CD4-positive, alpha-beta T cell treated with Interferon gamma for 1 hour (primary cell): ENCODE measurements around the gene IL37.
"Not testable (repeated sequence)": the region's sequence is repeated elsewhere in the genome, so short reads cannot be mapped to it uniquely, and the experiment has no call there.

Source experiments
- DNase-seq: peaks from one replicate; pipeline ENCODE4 v3.0.0-alpha.2; 2020

Gene IL37

DNA sequence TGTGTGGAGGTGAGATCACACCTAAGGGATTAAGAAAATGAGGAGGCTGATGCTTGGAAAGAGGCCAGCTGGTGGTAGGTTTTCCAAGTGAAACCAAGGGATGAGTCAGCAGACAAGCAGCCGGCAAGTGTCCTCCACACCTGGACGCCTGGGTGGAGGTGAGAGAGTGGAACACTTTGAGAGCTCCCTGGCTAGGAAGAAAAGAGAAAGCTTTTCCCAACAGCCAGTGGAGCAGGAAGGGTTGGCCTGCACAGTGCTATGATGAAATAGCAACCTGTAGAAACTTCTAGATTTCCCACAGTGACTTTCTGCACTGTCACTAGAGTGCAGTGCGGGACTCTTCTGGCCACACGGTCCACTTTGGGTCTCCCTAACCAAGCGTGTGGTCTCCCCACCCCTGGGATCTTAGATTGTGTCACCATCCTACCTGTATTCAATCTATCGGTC, 19.6 kb upstream of the IL37 start:
- no peak for DNase-seq

- DNase-seq: no peak
Measured at GRCh38 chr2:112893752-112894151, 17.2 kb upstream of the IL37 start.

- no peak for DNase-seq
Measured at GRCh38 chr2:112896909-112897623, 13.9 kb upstream of the IL37 start.

- no peak for DNase-seq
Measured at GRCh38 chr2:112897624-112897978, 13.4 kb upstream of the IL37 start.

GRCh38 chr2:112901431-112902065, 9.4 kb upstream of the IL37 start:
- not testable (repeated sequence) for DNase-seq

DNA sequence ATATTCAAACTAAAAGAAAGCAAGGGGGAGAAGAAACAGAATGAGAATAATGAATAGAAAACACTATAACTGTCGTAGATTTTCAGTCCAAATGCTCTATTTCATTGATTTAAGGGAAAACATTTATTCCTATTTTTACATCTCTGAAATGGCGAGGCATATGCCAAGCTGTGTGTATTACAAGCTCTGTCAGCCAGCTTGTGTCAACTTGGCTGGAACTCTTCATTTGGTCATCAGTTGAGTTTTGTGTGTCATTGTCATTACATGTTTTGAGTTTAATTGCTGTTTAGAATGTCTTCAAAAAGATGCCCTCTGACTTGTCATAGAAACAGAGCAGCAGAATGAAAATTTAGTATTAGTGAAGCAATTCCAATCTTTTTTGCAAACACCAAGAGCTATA, 8.1 kb upstream of the IL37 start:
- DNase-seq: no peak

DNA sequence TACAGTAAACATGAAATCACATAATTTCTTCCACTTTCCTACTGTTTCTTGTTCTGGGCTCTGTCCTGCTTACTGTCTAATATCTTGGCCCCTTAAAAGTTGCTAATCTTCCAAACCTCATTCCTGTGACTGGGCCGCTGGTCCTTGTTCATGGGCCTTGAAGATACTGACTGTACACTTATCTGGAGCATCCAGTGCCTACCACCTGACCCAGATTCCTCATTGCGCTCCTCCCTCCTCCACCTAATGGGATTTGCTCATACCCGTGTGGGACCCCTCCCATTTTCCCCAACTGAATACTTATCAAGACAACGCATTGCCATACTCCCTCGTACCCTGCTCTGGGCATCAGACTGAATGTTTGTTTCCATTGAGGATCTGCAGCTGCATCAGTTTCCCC, 6.1 kb upstream of the IL37 start:
- DNase-seq: no peak

DNA sequence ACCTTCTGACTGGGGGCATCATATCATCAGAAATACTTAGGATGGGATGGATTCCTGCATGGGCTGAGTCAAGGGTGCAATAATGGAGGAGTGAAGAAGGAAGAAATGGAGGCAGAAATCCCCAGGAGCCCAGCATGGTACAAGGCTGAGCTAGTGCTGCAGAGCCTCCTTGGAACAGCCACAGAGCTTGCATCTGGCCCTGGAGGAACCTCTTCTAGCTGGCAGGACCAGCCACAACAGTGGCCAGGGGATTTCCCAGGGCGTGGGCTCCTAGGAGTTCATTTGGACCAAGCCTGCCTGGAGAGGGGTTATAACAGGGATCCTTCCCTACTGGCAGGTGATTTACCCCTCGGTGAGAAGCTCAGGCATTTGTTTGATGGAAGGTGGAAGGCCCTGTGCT, 4.7 kb upstream of the IL37 start:
- DNase-seq: no peak

- no peak for DNase-seq
Measured at GRCh38 chr2:112907001-112907949, 3.7 kb upstream of the IL37 start.

DNA sequence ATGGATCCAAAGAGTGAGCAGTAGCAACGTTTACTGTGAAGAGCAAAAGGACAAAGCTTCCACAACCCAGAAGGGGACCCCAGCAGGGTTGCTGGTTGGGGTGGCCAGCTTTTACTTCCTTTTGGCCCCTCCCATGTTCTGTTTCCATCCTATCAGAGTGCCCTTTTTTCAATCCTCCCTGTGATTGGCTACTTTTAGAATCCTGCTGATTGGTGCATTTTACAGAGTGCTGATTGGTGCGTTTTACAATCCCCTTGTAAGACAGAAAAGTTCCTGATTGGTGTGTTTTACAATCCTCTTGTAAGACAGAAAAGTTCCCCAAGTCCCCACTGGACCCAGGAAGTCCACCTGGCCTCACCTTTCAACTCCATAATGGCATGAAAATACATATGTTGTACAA, 2.4 kb upstream of the IL37 start:
- DNase-seq: not testable (repeated sequence)

- no peak for DNase-seq
Measured at GRCh38 chr2:112910219-112910618, 746 bp upstream of the IL37 start.

DNA sequence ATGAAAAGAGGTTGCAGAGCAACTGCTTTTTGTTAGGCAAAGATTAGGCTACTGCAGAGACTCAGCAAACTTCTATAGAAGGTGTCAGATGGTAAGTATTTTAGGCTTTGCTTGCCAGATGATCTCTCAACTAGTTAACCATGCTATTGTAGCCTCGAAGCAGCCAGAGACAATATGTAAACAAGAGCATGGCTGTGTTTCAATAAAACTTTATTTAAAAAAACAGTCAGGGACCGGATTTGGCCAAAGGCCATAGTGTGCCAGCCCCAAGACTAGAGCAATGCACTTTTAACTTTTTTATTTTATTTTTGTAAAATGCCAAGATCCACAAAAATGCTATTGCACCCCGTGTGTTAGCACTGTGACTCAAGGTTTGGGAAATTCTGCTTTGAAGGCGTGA, 1.4 kb downstream of the IL37 start:
- no peak for DNase-seq

- no peak for DNase-seq
Measured at GRCh38 chr2:112915300-112916144, 4.6 kb downstream of the IL37 start.

- DNase-seq: no peak
Measured at GRCh38 chr2:112916145-112916571, 5.2 kb downstream of the IL37 start.

GRCh38 chr2:112916625-112917247, 5.8 kb downstream of the IL37 start:
- DNase-seq: no peak

DNA sequence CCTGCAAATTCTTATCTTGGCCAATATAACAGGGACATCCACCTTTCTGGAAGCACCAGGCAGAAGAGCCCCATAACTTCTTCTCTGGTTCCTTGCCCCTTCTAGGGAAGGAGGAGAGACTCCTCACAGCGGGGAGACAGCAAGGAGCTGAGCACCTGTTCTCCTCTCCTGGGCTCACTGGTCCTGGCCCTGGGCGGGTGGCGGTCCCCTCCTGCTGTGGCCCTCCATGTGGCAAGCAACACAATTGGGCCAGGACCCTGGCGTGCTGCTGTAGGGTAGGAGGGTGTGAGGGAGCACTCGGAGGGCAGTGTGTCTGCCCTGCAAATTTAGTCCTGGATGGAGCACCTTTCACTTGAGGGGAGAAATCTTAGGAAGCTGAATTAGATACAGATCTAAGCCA, 6.9 kb downstream of the IL37 start:
- DNase-seq: no peak

- DNase-seq: no peak
Measured at GRCh38 chr2:112918256-112918655, 7.3 kb downstream of the IL37 start.

DNA sequence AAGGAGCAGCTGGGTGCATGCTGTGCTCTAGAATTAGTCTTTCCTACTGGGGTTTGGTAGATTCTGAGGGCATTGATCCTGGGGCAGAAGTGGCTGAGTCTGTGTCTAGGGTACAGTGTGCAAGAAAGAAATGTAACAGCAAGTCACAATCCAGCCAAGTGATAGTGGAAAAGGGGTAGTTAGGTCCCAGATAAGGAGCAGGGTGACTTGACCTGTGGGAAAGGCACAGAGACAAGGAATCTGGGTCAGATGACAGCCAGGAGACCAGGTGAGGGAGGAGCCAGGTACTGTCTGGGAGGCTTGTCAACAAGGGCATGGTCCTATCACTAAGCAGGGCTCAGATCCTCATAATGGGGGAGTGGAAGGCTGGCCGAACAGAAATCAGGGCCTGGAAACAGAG, 8.1 kb downstream of the IL37 start:
- DNase-seq: no peak

GRCh38 chr2:112920923-112921532, 10.1 kb downstream of the IL37 start:
- DNase-seq: no peak

DNA sequence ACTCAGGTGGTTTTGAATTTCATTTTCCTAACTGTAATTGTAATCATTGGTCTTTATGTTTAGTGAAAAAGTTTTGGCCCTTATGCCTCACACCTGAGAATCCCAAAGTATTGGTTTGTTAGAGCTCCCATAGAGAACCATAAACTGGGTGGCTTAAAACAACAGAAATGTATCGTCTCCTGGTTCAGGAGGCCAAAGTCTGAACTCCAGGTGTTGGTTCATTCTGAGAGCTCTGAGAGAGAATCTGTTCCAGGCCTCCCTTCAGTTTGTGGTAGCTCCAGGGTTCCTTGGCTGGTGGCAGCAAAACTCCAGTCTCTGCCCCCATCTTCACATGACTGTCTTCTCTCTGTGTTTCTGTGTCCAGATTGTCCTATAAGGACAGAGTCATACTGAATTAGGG, 11.0 kb downstream of the IL37 start:
- no peak for DNase-seq

- DNase-seq: no peak
Measured at GRCh38 chr2:112923237-112923966, 12.4 kb downstream of the IL37 start.
